Activated CD8-positive, alpha-beta T cell treated with anti-CD3 and anti-CD28 coated beads for 36 hours (primary cell): Measurements from ENCODE around the gene PPRC1. TPM values are rescaled to one million over a fixed set of nuclear protein-coding genes. Genes with fewer than 3 reads are reported as not detected.

Source experiments
- ATAC-seq: fragments of 200-7000 bp; cut with Tn5 transposase; one replicate; pipeline ENCODE4 v1.10.0; 2021; ENCODE audit warnings: mild to moderate bottlenecking, moderate library complexity
- CTCF ChIA-PET: fragments of 350-600 bp; sonication (Branson Sonifier 250); formaldehyde crosslinking; loops from one replicate; lab custom pipeline; 2021; ENCODE audit warnings: antibody characterized with exemption; lab: Charles Lee
- POLR2A ChIA-PET: fragments of 350-600 bp; sonication (Branson Sonifier 250); formaldehyde crosslinking; loops from one replicate; lab custom pipeline; 2021; ENCODE audit warnings: antibody characterized with exemption; lab: Charles Lee
- DNase-seq: peaks from one replicate; pipeline ENCODE4 v3.0.0-alpha.2; 2020
- H3K27ac Mint-ChIP-seq: one replicate; pipeline ENCODE4 v1.8.0; 2021; ENCODE audit warnings: mild to moderate bottlenecking, mixed read lengths
- H3K27me3 Mint-ChIP-seq: one replicate; pipeline ENCODE4 v1.8.0; 2021; ENCODE audit warnings: mixed read lengths
- H3K36me3 Mint-ChIP-seq: one replicate; pipeline ENCODE4 v1.8.0; 2021; ENCODE audit warnings: low read depth, mixed read lengths
- H3K4me1 Mint-ChIP-seq: one replicate; pipeline ENCODE4 v1.8.0; 2021; ENCODE audit warnings: low read depth, mixed read lengths
- H3K4me3 Mint-ChIP-seq: one replicate; pipeline ENCODE4 v1.8.0; 2021; ENCODE audit warnings: mild to moderate bottlenecking, moderate library complexity, mixed read lengths
- H3K9me3 Mint-ChIP-seq: one replicate; pipeline ENCODE4 v1.8.0; 2021; ENCODE audit warnings: mixed read lengths
- intact Hi-C: fragments of 100-400 bp; cut with micrococcal nuclease; formaldehyde crosslinking; loops from one replicate; pipeline ENCODE4 v1.10.0; 2022
- total RNA-seq, 2 experiments: library from RNA; stranded (reverse); gene quantifications; one replicate each; pipeline ENCODE4 v1.2.3, GENCODE V29; 2021
- TF ChIP-seq, protein P1 (sequence below): fragments of 200-600 bp; IDR thresholded peaks from one replicate; pipeline ENCODE4 v1.8.0; 2022; ENCODE audit warnings: antibody characterized with exemption, mild to moderate bottlenecking

Gene PPRC1
- total RNA-seq, 2 experiments from 2014 or later: 68.6 to 72.2 TPM

DNA sequence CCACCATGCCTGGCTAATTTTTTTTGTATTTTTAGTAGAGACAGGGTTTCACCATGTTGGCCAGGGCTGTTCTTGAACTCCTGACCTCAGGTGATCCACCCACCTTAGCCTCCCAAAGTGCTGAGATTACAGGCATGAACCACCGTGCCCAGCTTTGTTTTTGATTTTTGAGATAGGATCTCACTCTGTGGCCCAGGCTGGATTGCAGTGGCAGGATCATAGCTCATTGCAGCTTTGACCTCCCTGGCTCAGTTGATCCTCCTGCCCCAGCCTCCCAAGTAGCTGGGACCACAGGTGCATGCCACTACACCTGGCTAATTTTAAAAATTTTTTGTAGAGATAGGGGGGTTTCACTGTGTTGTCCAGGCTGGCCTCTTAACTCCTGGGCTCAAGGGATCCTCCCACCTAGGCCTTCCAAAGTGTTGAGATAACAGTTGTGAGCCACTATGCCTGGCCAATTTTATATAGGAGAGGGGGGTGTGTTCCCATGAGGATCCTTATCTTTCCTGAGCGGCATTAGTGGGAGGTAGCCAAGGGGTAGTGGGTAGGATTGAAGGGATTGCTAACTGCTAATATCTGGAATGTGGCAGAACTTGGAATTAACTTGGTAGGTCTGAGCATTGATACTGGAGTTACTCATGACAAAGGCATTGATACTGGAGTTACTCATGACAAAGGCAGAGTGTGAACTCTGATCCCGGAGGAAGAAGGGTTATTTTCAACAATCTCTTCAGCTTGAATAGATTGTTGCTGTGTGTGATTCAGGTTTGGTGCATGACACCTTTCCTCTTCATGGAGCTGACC is 18.3 kb downstream of the PPRC1 start:
- H3K27me3 Mint-ChIP-seq: no peaks in the 10 kb centered on the region
- no peaks in the 10 kb centered on the region for H3K9me3 Mint-ChIP-seq
- H3K36me3 Mint-ChIP-seq: peaks cover 86% of the 10 kb centered on the region
- ATAC-seq (no peak), DNase-seq (no peak)
- CTCF ChIA-PET: interaction anchor here (0.6 to 2.4 kb wide), 7 partner anchors 13 to 78 kb away, joined by 3 to 13 read pairs (median 5); partner anchors contain the start of gene PPRC1
- peaks cover 35% of the 10 kb centered on the region for H3K4me1 Mint-ChIP-seq
- peak overlapping the region; percentile 99 for H3K27ac Mint-ChIP-seq
- intact Hi-C loops: no loop called here
- TF ChIP-seq, protein P1, sequence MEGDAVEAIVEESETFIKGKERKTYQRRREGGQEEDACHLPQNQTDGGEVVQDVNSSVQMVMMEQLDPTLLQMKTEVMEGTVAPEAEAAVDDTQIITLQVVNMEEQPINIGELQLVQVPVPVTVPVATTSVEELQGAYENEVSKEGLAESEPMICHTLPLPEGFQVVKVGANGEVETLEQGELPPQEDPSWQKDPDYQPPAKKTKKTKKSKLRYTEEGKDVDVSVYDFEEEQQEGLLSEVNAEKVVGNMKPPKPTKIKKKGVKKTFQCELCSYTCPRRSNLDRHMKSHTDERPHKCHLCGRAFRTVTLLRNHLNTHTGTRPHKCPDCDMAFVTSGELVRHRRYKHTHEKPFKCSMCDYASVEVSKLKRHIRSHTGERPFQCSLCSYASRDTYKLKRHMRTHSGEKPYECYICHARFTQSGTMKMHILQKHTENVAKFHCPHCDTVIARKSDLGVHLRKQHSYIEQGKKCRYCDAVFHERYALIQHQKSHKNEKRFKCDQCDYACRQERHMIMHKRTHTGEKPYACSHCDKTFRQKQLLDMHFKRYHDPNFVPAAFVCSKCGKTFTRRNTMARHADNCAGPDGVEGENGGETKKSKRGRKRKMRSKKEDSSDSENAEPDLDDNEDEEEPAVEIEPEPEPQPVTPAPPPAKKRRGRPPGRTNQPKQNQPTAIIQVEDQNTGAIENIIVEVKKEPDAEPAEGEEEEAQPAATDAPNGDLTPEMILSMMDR: no peak
- POLR2A ChIA-PET: interaction anchor here (0.7 to 12.5 kb wide), 9 partner anchors 10 to 333 kb away, joined by 3 to 250 read pairs (median 9); partner anchors contain the start of genes LDB1 and OGA
- peak overlapping the region; percentile 97 for H3K4me3 Mint-ChIP-seq

DNA sequence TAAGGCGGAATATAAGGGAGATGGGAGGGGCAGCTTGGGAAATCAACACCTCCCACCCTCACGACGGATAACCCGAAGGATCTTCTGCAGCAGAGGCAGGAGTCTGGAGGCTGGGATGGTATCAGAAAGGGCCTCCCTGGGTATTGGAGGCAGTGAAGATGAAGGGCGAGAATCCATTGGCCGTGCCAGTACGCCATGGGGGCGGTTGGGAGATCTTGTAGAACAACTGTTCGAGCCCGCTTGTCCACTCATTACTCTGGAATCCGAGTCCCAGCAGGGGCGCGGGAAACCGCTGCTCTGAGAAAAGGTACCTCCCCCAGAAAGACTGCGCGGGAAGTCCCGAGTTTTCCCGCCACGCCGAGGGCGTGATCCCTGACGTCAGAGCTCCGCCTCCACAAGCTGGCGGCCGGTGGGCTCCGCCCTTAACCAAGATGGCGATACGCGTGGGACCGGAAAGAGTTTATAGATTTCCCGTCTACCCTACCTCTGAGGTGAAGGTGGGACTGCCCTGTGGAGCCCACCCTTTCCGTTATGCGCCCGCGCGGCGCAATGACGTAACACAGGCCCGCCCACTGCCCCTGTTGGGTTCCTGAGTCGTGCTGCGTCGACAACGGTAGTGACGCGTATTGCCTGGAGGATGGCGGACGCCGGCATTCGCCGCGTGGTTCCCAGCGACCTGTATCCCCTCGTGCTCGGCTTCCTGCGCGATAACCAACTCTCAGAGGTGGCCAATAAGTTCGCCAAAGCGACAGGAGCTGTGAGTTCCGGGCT is 19.1 kb downstream of the PPRC1 start, which contains the start of gene NOLC1:
TSS of gene NOLC1 (plus strand) at position 616 of the 771 bp plus-strand sequence. CDS start at position 638, 22 bp downstream.
- ChIA-PET CTCF (interaction anchor here (0.6 to 2.4 kb wide), 6 partner anchors 14 to 79 kb away, joined by 3 to 13 read pairs (median 4); partner anchors contain the start of gene PPRC1), POLR2A (interaction anchor here (0.7 to 12.5 kb wide), 14 partner anchors 9 to 333 kb away, joined by 3 to 250 read pairs (median 7); partner anchors contain the start of genes FBXL15, LDB1 and OGA)
- TF ChIP-seq, protein P1: no peak
- intact Hi-C loops: loop anchor here (2.0 kb wide), 1 partner anchor 19 kb away; the partner anchor contains the start of gene PPRC1
- DNase-seq: peak; percentile 100
- H3K27ac Mint-ChIP-seq: peak within 1 kb of the TSS; percentile 99
- H3K4me1 Mint-ChIP-seq: peaks cover 43% of the 10 kb centered on the region
- no peaks in the 10 kb centered on the region for H3K27me3 Mint-ChIP-seq
- peak; percentile 97 for ATAC-seq
- no peaks in the 10 kb centered on the region for H3K9me3 Mint-ChIP-seq
- H3K4me3 Mint-ChIP-seq: peak within 1 kb of the TSS; percentile 97
- peaks cover 86% of the 10 kb centered on the region for H3K36me3 Mint-ChIP-seq

GRCh38 chr10:102152545-102152890 is 19.7 kb downstream of the PPRC1 start:
- DNase-seq (peak; percentile 59), ATAC-seq (peak; percentile 11)
- TF ChIP-seq, protein P1: no peak
- H3K9me3 Mint-ChIP-seq: no peaks in the 10 kb centered on the region
- peaks cover 86% of the 10 kb centered on the region for H3K36me3 Mint-ChIP-seq
- intact Hi-C loops: loop anchor here (2.0 kb wide), 1 partner anchor 20 kb away; the partner anchor contains the start of gene PPRC1
- H3K4me3 Mint-ChIP-seq: peak overlapping the region; percentile 97
- peak overlapping the region; percentile 99 for H3K27ac Mint-ChIP-seq
- peaks cover 49% of the 10 kb centered on the region for H3K4me1 Mint-ChIP-seq
- ChIA-PET CTCF (interaction anchor here (0.8 to 2.4 kb wide), 7 partner anchors 14 to 79 kb away, joined by 3 to 13 read pairs (median 3); partner anchors contain the start of gene PPRC1), POLR2A (interaction anchor here (0.6 to 12.5 kb wide), 13 partner anchors 9 to 334 kb away, joined by 3 to 250 read pairs (median 8); partner anchors contain the start of genes FBXL15, LDB1 and OGA)
- H3K27me3 Mint-ChIP-seq: no peaks in the 10 kb centered on the region

GRCh38 chr10:102153093-102153620 is 20.3 kb downstream of the PPRC1 start:
- H3K4me1 Mint-ChIP-seq: peaks cover 52% of the 10 kb centered on the region
- no peak for ATAC-seq
- ChIA-PET CTCF (interaction anchor here (0.8 to 1.4 kb wide), 4 partner anchors 14 to 240 kb away, joined by 3 to 4 read pairs (median 3); no protein-coding TSS in a partner anchor), POLR2A (interaction anchor here (0.6 to 12.5 kb wide), 13 partner anchors 8 to 335 kb away, joined by 3 to 250 read pairs (median 8); partner anchors contain the start of genes CUEDC2 and OGA)
- no peak for DNase-seq
- peak overlapping the region; percentile 97 for H3K4me3 Mint-ChIP-seq
- H3K27ac Mint-ChIP-seq: peak overlapping the region; percentile 99
- peaks cover 88% of the 10 kb centered on the region for H3K36me3 Mint-ChIP-seq
- no peaks in the 10 kb centered on the region for H3K9me3 Mint-ChIP-seq
- H3K27me3 Mint-ChIP-seq: no peaks in the 10 kb centered on the region
- intact Hi-C loops: loop anchor here (2.0 kb wide), 1 partner anchor 20 kb away; the partner anchor contains the start of gene PPRC1
- TF ChIP-seq, protein P1: no peak
